A673 (cell line): Measurements from ENCODE around the gene ERAP2.

Experiments
- CTCF ChIP-seq: fragments of 300-800, 200-600 bp; sonication (generic); conservative IDR thresholded peaks from 2 replicates; pipeline ENCODE4 v1.5.1; 2017; ENCODE audit warnings: low read depth, mild to moderate bottlenecking, antibody characterized with exemption, low read length, moderate library complexity, mixed read lengths
- EZH2 ChIP-seq: fragments of 200-600 bp; sonication (generic); IDR thresholded peaks from 2 replicates; pipeline ENCODE4 v1.6.1; 2017; ENCODE audit warnings: borderline replicate concordance, low read depth, mild to moderate bottlenecking, mixed read lengths, antibody characterized with exemption, low read length; ENCODE audit not compliant: poor library complexity, severe bottlenecking

- no peak for TF ChIP-seq CTCF
- no peak for TF ChIP-seq EZH2
These were observed 23.5 kb upstream of the ERAP2 start for GRCh38 chr5:96852759-96853158.
